GM23338 (cell line): Measurements from ENCODE around the gene RCE1. TPM values are rescaled to one million over a fixed set of nuclear protein-coding genes. Genes with fewer than 3 reads are reported as not detected.

Source experiments
- ATAC-seq: fragments of 200-7000 bp; cut with Tn5 transposase; 3 replicates; pipeline ENCODE4 v1.9.1; 2020
- DNase-seq: peaks from one replicate; pipeline ENCODE4 v3.0.0-alpha.2; 2015; ENCODE audit warnings: low spot score
- H2AFZ ChIP-seq: fragments of 200-600 bp; sonication (generic); 2 replicates; pipeline ENCODE4 v1.8.0; 2016; ENCODE audit warnings: antibody characterized with exemption, mild to moderate bottlenecking, moderate library complexity
- H3F3A ChIP-seq: fragments of 200-600 bp; sonication (generic); replicated peaks from 2 replicates; pipeline ENCODE4 v1.8.0; 2017; ENCODE audit warnings: antibody characterized with exemption, mixed run types, low read depth
- H3K27ac ChIP-seq: fragments of 200-600 bp; sonication (generic); 2 replicates; pipeline ENCODE4 v1.6.1; 2016; ENCODE audit warnings: low read depth
- H3K27me3 ChIP-seq: fragments of 200-600 bp; sonication (generic); 2 replicates; pipeline ENCODE4 v1.8.0; 2016; ENCODE audit warnings: mild to moderate bottlenecking, mixed run types, moderate library complexity; ENCODE audit not compliant: insufficient read depth
- H3K36me3 ChIP-seq: fragments of 200-600 bp; sonication (generic); 2 replicates; pipeline ENCODE4 v1.8.0; 2016; ENCODE audit warnings: mild to moderate bottlenecking; ENCODE audit not compliant: insufficient read depth
- H3K4me1 ChIP-seq: fragments of 200-600 bp; sonication (generic); 2 replicates; pipeline ENCODE4 v1.8.0; 2016; ENCODE audit warnings: mild to moderate bottlenecking, moderate library complexity; ENCODE audit not compliant: insufficient read depth
- H3K4me2 ChIP-seq: fragments of 200-600 bp; sonication (generic); 2 replicates; pipeline ENCODE4 v1.7.1; 2017; ENCODE audit warnings: mixed run types
- H3K4me3 ChIP-seq: fragments of 200-600 bp; sonication (generic); 2 replicates; pipeline ENCODE4 v1.6.1; 2016; ENCODE audit warnings: mixed run types
- H3K79me2 ChIP-seq: fragments of 200-600 bp; sonication (generic); replicated peaks from 2 replicates; pipeline ENCODE4 v1.8.0; 2017; ENCODE audit warnings: mild to moderate bottlenecking; ENCODE audit not compliant: insufficient read depth
- H3K9me2 ChIP-seq: fragments of 200-600 bp; sonication (generic); 2 replicates; pipeline ENCODE4 v1.8.0; 2017; ENCODE audit not compliant: insufficient read depth
- H4K20me1 ChIP-seq: fragments of 200-600 bp; sonication (generic); replicated peaks from 2 replicates; pipeline ENCODE4 v1.8.0; 2017; ENCODE audit warnings: mild to moderate bottlenecking; ENCODE audit not compliant: insufficient read depth
- H3K27ac Mint-ChIP-seq: 2 replicates; pipeline ENCODE4 v1.8.0; 2020; ENCODE audit warnings: inconsistent platforms, mild to moderate bottlenecking, moderate library complexity, mixed read lengths
- H3K27me3 Mint-ChIP-seq: 3 replicates; pipeline ENCODE4 v1.8.0; 2022; ENCODE audit warnings: low read depth, mild to moderate bottlenecking, moderate library complexity, mixed read lengths, inconsistent platforms; ENCODE audit not compliant: insufficient read depth, poor library complexity
- H3K36me3 Mint-ChIP-seq: 3 replicates; pipeline ENCODE4 v1.8.0; 2021; ENCODE audit warnings: low read depth, mild to moderate bottlenecking, inconsistent platforms, moderate library complexity, mixed read lengths
- H3K4me1 Mint-ChIP-seq: 3 replicates; pipeline ENCODE4 v1.8.0; 2020; ENCODE audit warnings: mild to moderate bottlenecking, inconsistent platforms, mixed read lengths
- H3K4me3 Mint-ChIP-seq: 3 replicates; pipeline ENCODE4 v1.8.0; 2021; ENCODE audit warnings: moderate library complexity, mild to moderate bottlenecking, inconsistent platforms, mixed read lengths
- H3K9me3 Mint-ChIP-seq: 3 replicates; pipeline ENCODE4 v1.8.0; 2020; ENCODE audit warnings: moderate library complexity, mild to moderate bottlenecking, inconsistent platforms, mixed read lengths
- CTCF ChIP-seq, 2 experiments: fragments of 200-600 bp in 1 of 2; sonication (generic) in 1 of 2; conservative IDR thresholded peaks; 2 replicates each; pipeline versions ENCODE4 v1.5.1 to v1.6.1; 2016 to 2017; ENCODE audit warnings: antibody characterized with exemption in 2 of 2, low read depth in 2 of 2, mild to moderate bottlenecking in 2 of 2, moderate library complexity in 1 of 2
- ETS1 ChIP-seq: IDR thresholded peaks from 2 replicates; pipeline ENCODE4 v1.6.1; 2016; ENCODE audit warnings: antibody characterized with exemption
- EZH2phosphoT487 ChIP-seq: fragments of 200-600 bp; sonication (generic); IDR thresholded peaks from one replicate; pipeline ENCODE4 v1.8.1; 2018; ENCODE audit warnings: antibody characterized with exemption; ENCODE audit not compliant: unreplicated experiment
- JUNB ChIP-seq: IDR thresholded peaks from one replicate; pipeline ENCODE4 v1.6.1; 2016; ENCODE audit warnings: antibody characterized with exemption; ENCODE audit not compliant: unreplicated experiment
- POLR2AphosphoS5 ChIP-seq: IDR thresholded peaks from 2 replicates; pipeline ENCODE4 v1.6.1; 2016; ENCODE audit warnings: antibody characterized with exemption, low read depth
- REST ChIP-seq: IDR thresholded peaks from one replicate; pipeline ENCODE4 v1.6.1; 2018; ENCODE audit warnings: antibody characterized with exemption; ENCODE audit not compliant: unreplicated experiment
- STAT1 ChIP-seq: IDR thresholded peaks from one replicate; pipeline ENCODE4 v1.6.1; 2016; ENCODE audit warnings: antibody characterized with exemption; ENCODE audit not compliant: unreplicated experiment
- ZNF114 ChIP-seq: fragments of 250-450 bp; sonication (Bioruptor Pico); IDR thresholded peaks from 2 replicates; pipeline ENCODE4 v1.5.0; 2020; ENCODE audit warnings: mild to moderate bottlenecking, moderate library complexity
- ZNF331 ChIP-seq: fragments of 250-450 bp; sonication (Bioruptor Pico); IDR thresholded peaks from 2 replicates; pipeline ENCODE4 v1.5.0; 2020; ENCODE audit warnings: low read depth, mild to moderate bottlenecking, moderate library complexity
- polyA plus RNA-seq: library from polyadenylated mRNA; unstranded; fragments of >200 nt; fragmentation: Nextera tagmentation; extraction: Ambion mirVana; gene quantifications from 2 replicates; pipeline ENCODE4 v1.2.1, GENCODE V29; 2016
- total RNA-seq: library from RNA; depleted of rRNA; stranded (reverse); fragments of >200 nt; shearing (Covaris generic); gene quantifications from 2 replicates; pipeline ENCODE4 v1.2.3, GENCODE V29; 2014

Gene RCE1
- total and polyA plus RNA-seq, 2 experiments from 2014 or later = 27.8 to 55.1 TPM

- H3K4me3 Mint-ChIP-seq = 0 out of 3 replicates have a peak overlapping the region, but pooled peaks have one; percentile 84
These were observed 2.6 kb downstream of the RCE1 start for GRCh38 chr11:66845876-66846212.

DNA sequence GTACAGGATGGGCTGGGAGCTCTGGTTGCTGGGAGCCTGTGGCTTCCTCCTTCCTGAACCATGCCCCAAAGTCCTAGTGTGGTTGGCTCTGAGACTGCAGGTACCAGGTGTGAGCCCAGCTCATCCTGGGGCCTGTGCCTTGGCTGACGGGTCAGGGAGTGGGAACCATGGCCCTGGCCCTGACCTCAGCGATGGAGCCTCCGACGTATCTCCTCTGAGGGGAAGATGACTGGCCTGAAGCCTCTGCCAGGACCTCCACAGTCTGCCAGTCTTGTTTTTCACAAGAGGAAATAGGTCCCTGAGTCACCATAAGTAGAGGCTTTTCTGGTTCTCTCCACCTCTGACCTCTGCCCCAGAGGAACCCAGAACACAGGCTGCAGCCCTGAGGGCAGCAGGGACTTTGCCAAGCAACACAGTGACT is 3.4 kb downstream of the RCE1 start:
- H3K4me1 Mint-ChIP-seq = peaks cover 10% of the 10 kb centered on the region
- Histone ChIP-seq H3K36me3 (no peaks in the 10 kb centered on the region; the same call in 1 of the 2 replicates), H3K27me3 (no peaks in the 10 kb centered on the region), H3K4me3 (no peak overlapping the region), H3K79me2 (peaks cover 26% of the 10 kb centered on the region), H3K4me2 (no peak overlapping the region), H3K9me2 (no peaks in the 10 kb centered on the region), H2AFZ (no peak overlapping the region), H3F3A (0 out of 2 replicates have a peak, but pooled peaks cover 7% of the 10 kb centered on the region), H3K27ac (no peak overlapping the region), H4K20me1 (peaks cover 14% of the 10 kb centered on the region), H3K4me1 (peaks cover 9% of the 10 kb centered on the region)
- ATAC-seq = no peak
- DNase-seq = no peak
- peaks cover 7% of the 10 kb centered on the region for H3K27me3 Mint-ChIP-seq
- H3K27ac Mint-ChIP-seq = no peak overlapping the region
- H3K4me3 Mint-ChIP-seq = no peak overlapping the region
- peaks cover 18% of the 10 kb centered on the region for H3K36me3 Mint-ChIP-seq
- H3K9me3 Mint-ChIP-seq = no peaks in the 10 kb centered on the region; the same call in 2 of the 3 replicates
- TF ChIP-seq ZNF114 (CRISPR knock-in tag) (no peak), POLR2AphosphoS5 (no peak), CTCF (conservative IDR thresholded peaks at IDR 0.05; ENCODE audit: low read depth in 2 of 2) (no peak), EZH2phosphoT487 (no peak), STAT1 (no peak), ZNF331 (CRISPR knock-in tag) (no peak), REST (no peak), ETS1 (no peak)

More at GRCh38 chr11:66845876-66846212, 2.6 kb downstream of the RCE1 start:
- ATAC-seq = no peak
- H3K4me3 ChIP-seq = no peak overlapping the region
- no peaks in the 10 kb centered on the region; the same call in 1 of the 2 replicates for H3K36me3 ChIP-seq
- Mint-ChIP-seq H3K27me3 (peaks cover 7% of the 10 kb centered on the region), H3K36me3 (peaks cover 18% of the 10 kb centered on the region), H3K9me3 (no peaks in the 10 kb centered on the region; the same call in 2 of the 3 replicates), H3K27ac (no peak overlapping the region), H3K4me1 (peaks cover 10% of the 10 kb centered on the region)
- DNase-seq = no peak
- no peak overlapping the region for H3K4me2 ChIP-seq
- H4K20me1 ChIP-seq = peaks cover 14% of the 10 kb centered on the region
- 0 out of 2 replicates have a peak, but pooled peaks cover 7% of the 10 kb centered on the region for H3F3A ChIP-seq
- peaks cover 29% of the 10 kb centered on the region for H3K79me2 ChIP-seq
- no peaks in the 10 kb centered on the region for H3K27me3 ChIP-seq
- no peak overlapping the region for H3K27ac ChIP-seq
- peaks cover 9% of the 10 kb centered on the region for H3K4me1 ChIP-seq
- TF ChIP-seq CTCF (conservative IDR thresholded peaks at IDR 0.05; ENCODE audit: low read depth in 2 of 2) (peak in 1 of 2 experiments; percentile 22; a peak in 2 of 4 replicates), JUNB (no peak)
- no peak overlapping the region for H2AFZ ChIP-seq
- no peaks in the 10 kb centered on the region for H3K9me2 ChIP-seq
